ENCODE measurements around the gene B3GNT9. TPM values are rescaled to one million over a fixed set of nuclear protein-coding genes. Genes with fewer than 3 reads are reported as not detected.

B3GNT9 gene
- polyA plus RNA-seq, 1 of the 3 experiments (the other 2 are of a cell fraction), result 9.9 TPM

DNA sequence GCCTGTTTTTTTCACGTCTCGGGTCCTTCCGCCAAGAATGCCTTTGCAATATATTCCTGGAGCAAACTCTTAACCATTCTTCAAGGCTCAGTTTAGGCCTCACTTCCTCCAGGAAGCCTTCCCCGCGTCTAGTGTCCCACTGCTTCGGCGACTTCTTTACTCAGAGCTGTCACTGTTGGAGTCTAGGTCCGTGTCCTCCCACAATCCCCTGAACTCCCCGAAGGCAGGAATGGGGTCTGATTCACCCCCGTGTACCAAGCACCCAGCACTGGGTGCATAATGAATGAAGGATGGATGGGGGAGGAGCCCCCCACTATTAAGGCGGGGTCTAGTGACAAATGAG, 32.5 kb upstream of the B3GNT9 start:
- CTCF ChIA-PET, result interaction anchor here (1.4 to 4.2 kb wide), 5 partner anchors 8 to 170 kb away, joined by 3 to 27 read pairs (median 7); partner anchors contain the start of genes B3GNT9 and NOL3
- H3K27me3 ChIP-seq (ENCODE audit: insufficient read depth), result no peaks in the 10 kb centered on the region
- no peaks in the 10 kb centered on the region for H3K9me2 ChIP-seq
- peak overlapping the region; percentile 81 to 82 for H3K4me3 ChIP-seq (ENCODE audit: low read depth in 2 of 2, low read length in 1 of 2)
- peak overlapping the region; percentile 66; the same call in 1 of the 2 replicates for H2AFZ ChIP-seq (ENCODE audit: low read depth)
- TF ChIP-seq, protein P1, sequence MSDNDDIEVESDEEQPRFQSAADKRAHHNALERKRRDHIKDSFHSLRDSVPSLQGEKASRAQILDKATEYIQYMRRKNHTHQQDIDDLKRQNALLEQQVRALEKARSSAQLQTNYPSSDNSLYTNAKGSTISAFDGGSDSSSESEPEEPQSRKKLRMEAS (IDR thresholded peaks at IDR 0.05; ENCODE audit: low read depth), result no peak
- TF ChIP-seq POLR2AphosphoS5 (IDR thresholded peaks at IDR 0.05; ENCODE audit: low read depth, low read length) (no peak), NFIC (IDR thresholded peaks at IDR 0.05; ENCODE audit: borderline replicate concordance) (no peak), RAD21 (IDR thresholded peaks at IDR 0.05; ENCODE audit: low read length) (no peak), JUND (IDR thresholded peaks at IDR 0.05) (no peak), YY1 (IDR thresholded peaks at IDR 0.05; ENCODE audit: low read depth) (no peak), NRF1 (IDR thresholded peaks at IDR 0.05; ENCODE audit: low read depth, low read length) (no peak), RXRA (IDR thresholded peaks at IDR 0.05; ENCODE audit: borderline replicate concordance, low read depth) (no peak)
- TF ChIP-seq, protein P2, sequence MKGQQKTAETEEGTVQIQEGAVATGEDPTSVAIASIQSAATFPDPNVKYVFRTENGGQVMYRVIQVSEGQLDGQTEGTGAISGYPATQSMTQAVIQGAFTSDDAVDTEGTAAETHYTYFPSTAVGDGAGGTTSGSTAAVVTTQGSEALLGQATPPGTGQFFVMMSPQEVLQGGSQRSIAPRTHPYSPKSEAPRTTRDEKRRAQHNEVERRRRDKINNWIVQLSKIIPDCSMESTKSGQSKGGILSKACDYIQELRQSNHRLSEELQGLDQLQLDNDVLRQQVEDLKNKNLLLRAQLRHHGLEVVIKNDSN (IDR thresholded peaks at IDR 0.05; ENCODE audit: borderline replicate concordance, low read depth), result no peak
- TF ChIP-seq, protein P3, sequence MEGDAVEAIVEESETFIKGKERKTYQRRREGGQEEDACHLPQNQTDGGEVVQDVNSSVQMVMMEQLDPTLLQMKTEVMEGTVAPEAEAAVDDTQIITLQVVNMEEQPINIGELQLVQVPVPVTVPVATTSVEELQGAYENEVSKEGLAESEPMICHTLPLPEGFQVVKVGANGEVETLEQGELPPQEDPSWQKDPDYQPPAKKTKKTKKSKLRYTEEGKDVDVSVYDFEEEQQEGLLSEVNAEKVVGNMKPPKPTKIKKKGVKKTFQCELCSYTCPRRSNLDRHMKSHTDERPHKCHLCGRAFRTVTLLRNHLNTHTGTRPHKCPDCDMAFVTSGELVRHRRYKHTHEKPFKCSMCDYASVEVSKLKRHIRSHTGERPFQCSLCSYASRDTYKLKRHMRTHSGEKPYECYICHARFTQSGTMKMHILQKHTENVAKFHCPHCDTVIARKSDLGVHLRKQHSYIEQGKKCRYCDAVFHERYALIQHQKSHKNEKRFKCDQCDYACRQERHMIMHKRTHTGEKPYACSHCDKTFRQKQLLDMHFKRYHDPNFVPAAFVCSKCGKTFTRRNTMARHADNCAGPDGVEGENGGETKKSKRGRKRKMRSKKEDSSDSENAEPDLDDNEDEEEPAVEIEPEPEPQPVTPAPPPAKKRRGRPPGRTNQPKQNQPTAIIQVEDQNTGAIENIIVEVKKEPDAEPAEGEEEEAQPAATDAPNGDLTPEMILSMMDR (IDR thresholded peaks at IDR 0.05), result no peak
- no peak for DNase-seq
- peaks cover 22% of the 10 kb centered on the region for H3K79me2 ChIP-seq (ENCODE audit: insufficient read depth)
- peaks cover 36% of the 10 kb centered on the region for H3F3A ChIP-seq (replicated peaks; ENCODE audit: insufficient read depth)
- H3K27ac ChIP-seq (ENCODE audit: low read depth in 2 of 2, low read length in 1 of 2), result peak overlapping the region; percentile 60 to 92; a peak in 3 of 4 replicates
- WGBS (ENCODE audit: low lambda C conversion rate), result 3% methylated on average over 11 of the region's 11 CpGs
- no peaks in the 10 kb centered on the region for H3K9me3 ChIP-seq
- peak overlapping the region; percentile 92 for H3K4me2 ChIP-seq
- peak overlapping the region; percentile 96 for H3K9ac ChIP-seq
- H3K4me1 ChIP-seq (ENCODE audit: control insufficient read depth in 1 of 2, insufficient read depth in 2 of 2, low read depth in 1 of 2, low read length in 1 of 2), result peaks cover 22 to 34% of the 10 kb centered on the region in 2 experiments
- no peaks in the 10 kb centered on the region for H3K36me3 ChIP-seq (replicated peaks in 1 of 2; ENCODE audit: control insufficient read depth in 1 of 2, insufficient read depth in 2 of 2, low read length in 1 of 2)
- H4K20me1 ChIP-seq (ENCODE audit: insufficient read depth), result no peaks in the 10 kb centered on the region; the same call in none of the 2 replicates
- POLR2A ChIA-PET, result interaction anchor here (0.7 to 1.6 kb wide), 2 partner anchors 9 to 77 kb away, joined by 3 to 5 read pairs; no protein-coding TSS in a partner anchor

DNA sequence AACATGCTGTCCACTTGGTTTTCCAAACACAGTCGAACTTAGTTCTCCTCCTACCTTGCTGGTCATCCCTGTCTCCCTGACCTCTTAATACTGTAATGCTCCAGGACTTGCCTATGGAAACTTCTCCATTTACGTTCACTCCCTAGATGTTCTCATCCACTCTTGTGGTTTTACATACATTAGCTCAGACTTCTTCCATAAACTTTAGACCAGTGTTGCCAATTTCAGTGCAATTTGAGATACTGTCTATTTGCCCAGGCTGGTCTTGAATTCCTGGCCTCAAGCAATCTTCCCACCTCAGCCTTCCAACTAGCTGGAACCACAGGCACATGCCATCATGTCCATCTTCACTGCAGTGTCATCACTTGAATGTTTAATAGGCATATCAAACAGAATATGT, 31.5 kb upstream of the B3GNT9 start:
- no peaks in the 10 kb centered on the region for H3K9me3 ChIP-seq
- H3K27ac ChIP-seq (ENCODE audit: low read depth in 2 of 2, low read length in 1 of 2), result peak overlapping the region in 1 of 2 experiments; percentile 51; a peak in 1 of 4 replicates
- TF ChIP-seq JUND (IDR thresholded peaks at IDR 0.05) (no peak), FOXJ3 (CRISPR knock-in tag; IDR thresholded peaks at IDR 0.05) (no peak), ELF1 (IDR thresholded peaks at IDR 0.05) (no peak), MXI1 (IDR thresholded peaks at IDR 0.05; ENCODE audit: low read depth, low read length) (no peak), EZH2phosphoT487 (IDR thresholded peaks at IDR 0.05; ENCODE audit: borderline replicate concordance, low read depth) (no peak)
- TF ChIP-seq, protein P2 (IDR thresholded peaks at IDR 0.05; ENCODE audit: borderline replicate concordance, low read depth), result no peak
- peaks cover 22% of the 10 kb centered on the region for H3K79me2 ChIP-seq (ENCODE audit: insufficient read depth)
- peak overlapping the region; percentile 96; the same call in 1 of the 2 replicates for H3K9ac ChIP-seq
- DNase-seq, result no peak
- H4K20me1 ChIP-seq (ENCODE audit: insufficient read depth), result peaks cover 6% of the 10 kb centered on the region
- peak overlapping the region; percentile 92 for H3K4me2 ChIP-seq
- H3K9me2 ChIP-seq, result no peaks in the 10 kb centered on the region
- no peaks in the 10 kb centered on the region for H3K27me3 ChIP-seq (ENCODE audit: insufficient read depth)
- CTCF ChIA-PET, result interaction anchor here (1.4 to 4.2 kb wide), 5 partner anchors 8 to 165 kb away, joined by 3 to 27 read pairs (median 7); partner anchors contain the start of genes B3GNT9 and NOL3
- H3K4me1 ChIP-seq (ENCODE audit: control insufficient read depth in 1 of 2, insufficient read depth in 2 of 2, low read depth in 1 of 2, low read length in 1 of 2), result peaks cover 22 to 44% of the 10 kb centered on the region in 2 experiments
- POLR2A ChIA-PET, result interaction anchor here (1.6 kb wide), 1 partner anchor 8 kb away, joined by 5 read pairs; no protein-coding TSS in a partner anchor
- peaks cover 42% of the 10 kb centered on the region for H3F3A ChIP-seq (replicated peaks; ENCODE audit: insufficient read depth)
- H2AFZ ChIP-seq (ENCODE audit: low read depth), result no peak overlapping the region
- 87% methylated on average over 2 of the region's 2 CpGs for WGBS (ENCODE audit: low lambda C conversion rate)
- no peaks in the 10 kb centered on the region for H3K36me3 ChIP-seq (replicated peaks in 1 of 2; ENCODE audit: control insufficient read depth in 1 of 2, insufficient read depth in 2 of 2, low read length in 1 of 2)
- H3K4me3 ChIP-seq (ENCODE audit: low read depth in 2 of 2, low read length in 1 of 2), result peak overlapping the region in 1 of 2 experiments; percentile 82; a peak in 3 of 4 replicates

Data from SK-N-SH (cell line).